Activated gamma-delta T cell (primary cell): ENCODE results near the gene LUZP2.

Experiments used
- DNase-seq: peaks from one replicate; lab custom pipeline; 2025; lab: John Stamatoyannopoulos, UW

The LUZP2 gene

DNA sequence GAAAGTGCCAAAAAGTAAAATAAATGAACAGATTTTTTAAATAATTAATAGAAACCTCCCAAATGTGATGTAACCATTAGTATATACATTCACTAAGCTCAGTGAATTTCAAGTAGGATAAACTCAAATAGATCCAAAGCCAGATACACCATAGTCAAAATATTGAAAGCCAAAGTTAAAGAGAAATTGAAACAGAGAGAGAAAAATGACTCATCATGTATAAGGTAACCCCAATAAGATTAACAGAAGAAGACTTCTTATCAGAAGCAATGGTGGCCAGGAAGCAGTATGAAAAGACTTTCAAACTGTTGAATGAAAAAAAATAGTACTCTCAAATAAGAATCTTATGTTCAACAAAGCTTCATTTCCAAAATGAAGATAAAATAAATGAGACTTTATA lies 70.5 kb downstream of the LUZP2 start:
- DNase-seq = no peak

DNA sequence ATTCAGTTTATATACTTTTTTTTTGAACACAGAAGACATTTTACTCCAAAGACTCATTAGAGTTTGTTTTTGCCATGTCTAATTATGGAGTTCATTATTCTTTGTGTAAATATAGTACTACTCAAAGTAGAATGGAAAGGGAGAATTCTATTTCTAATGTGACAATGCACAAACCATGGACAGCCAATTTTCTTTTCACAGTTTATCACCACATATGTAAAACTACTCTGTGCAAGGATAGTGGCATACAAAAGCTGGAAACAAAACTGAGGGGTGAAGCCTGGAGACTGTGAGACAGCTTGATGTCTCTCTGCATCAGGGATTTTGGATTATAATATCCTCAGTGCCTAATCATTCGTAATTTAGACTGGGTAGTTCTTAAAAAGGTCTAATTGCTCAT lies 75.5 kb downstream of the LUZP2 start:
- DNase-seq = no peak

DNA sequence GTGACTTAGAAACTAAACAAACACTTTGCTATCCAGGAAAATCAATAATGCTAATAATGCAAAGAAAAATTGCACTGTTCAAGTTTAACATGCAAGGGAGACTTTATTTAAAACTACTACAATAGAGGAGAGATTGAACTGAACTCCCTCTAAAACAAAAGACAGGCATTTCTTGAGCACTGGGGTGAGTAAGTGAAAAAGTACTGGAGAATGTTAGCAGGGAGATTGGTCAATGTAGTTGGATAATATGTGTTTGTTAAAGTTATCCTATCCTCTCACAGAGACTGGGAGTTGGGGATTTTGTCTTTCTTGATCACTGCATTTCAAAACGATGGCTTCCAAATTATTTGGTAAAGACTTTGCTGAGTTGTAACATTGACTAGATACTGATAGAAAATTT lies 77.6 kb downstream of the LUZP2 start:
- no peak for DNase-seq

DNA sequence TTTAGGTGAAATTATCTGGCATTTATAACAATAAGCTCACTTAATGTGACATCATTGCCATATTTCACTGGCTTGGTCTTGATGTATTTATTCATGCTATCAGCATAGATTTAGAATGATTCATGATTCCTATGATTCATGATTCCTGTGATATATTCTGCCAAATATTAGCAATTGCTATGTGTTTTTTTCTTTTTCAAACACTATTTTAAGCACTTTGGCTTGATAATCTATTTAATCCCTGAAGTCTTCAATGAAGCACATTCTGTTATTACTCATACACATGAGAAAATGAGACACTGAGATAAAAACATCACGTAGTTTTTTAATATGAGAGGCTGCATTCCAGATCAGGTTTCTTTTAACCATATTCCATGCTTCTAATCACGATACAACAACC lies 78.5 kb downstream of the LUZP2 start:
- no peak for DNase-seq

DNA sequence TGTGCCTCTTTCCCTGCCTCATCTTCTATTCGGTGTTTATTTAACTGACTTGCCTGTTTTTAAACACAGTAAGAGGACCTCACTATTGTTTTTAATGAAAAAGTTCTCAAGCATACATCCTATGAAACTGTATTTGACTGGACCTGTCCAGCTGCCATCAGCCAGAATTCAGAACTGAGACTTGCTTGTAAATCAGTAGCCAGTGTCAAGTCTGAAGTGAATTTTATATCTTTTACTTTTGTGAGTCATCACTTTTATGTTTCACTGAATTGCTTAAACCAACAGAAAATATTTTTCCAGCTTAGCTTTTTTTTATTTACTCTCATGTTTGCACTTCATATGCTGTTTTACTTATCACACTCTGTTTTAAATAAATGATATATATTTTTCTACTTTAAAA lies 88.3 kb downstream of the LUZP2 start:
- no peak for DNase-seq

DNA sequence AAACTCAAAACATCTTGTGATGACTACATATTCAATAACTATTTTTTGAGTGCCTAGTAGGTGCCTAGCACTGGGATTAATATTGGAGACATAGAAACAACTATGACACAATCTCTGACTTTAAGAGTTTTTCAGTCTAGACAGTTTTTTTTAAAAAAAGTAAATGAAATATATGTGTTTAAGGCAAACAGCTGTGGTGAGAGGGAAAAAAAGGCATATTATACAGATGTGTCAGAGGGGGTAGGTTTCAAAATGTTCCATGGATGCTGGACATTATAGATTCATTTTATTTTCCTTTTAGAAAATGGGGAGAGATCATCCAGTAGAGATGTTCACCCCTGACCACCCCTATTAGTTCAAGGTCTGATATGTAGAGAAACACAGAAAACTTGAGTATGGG lies 90.8 kb downstream of the LUZP2 start:
- DNase-seq = no peak

DNA sequence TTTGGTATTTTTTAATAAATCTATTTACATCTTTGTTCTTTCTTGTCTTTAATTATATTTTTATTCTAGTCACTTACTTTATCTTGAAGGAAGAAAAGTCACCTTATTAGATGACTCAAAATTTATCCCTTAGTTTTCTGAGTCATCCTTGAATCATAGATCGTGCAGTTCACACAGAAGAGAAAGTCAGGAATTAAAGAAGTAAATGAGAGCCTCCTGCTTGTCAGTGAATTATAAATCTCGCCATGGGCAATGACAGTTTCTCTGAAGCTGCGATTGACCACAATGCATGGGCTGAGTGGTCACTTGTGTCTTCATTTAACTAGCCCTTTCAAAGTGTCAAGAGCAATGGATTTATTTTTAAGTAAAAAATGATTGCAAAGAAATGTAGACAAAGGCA lies 91.2 kb downstream of the LUZP2 start:
- DNase-seq = no peak

DNA sequence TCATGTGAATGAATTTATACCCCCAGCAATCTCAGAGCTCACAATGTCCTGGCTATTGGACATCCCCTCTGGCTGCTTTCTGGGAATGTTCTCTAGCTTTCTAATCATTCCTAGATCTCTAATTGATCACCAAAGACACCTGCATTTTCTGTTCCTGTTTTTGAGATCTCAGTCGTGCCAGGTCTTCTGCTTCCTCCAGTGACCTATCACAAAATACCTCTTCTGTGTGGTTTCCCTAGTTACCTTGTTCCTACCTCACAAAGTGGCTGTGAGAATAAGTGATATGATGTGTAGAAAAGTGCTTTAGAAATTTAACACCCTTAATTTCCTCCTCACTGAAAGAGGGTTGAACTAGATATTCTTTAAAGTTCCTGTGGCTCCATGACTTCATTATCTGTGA lies 92.2 kb downstream of the LUZP2 start:
- DNase-seq = no peak

DNA sequence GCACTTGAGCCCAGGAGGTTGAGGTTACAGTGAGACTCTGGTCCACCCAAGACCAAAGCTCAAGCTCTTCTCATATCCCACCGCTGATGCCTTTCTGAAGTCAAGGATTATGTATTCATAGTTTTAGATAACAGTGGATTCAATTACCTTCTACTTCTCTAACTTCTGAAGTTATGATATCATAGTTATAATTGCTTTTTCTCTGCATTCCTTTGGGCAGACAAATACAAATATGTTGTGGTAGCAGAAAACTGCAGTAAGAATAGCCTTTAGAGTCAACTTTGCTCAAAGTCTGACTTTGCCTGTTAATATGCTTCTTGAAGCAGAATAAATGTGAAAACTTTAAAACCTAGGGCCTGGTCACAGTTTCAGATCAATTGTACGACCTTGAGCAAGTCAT lies 94.4 kb downstream of the LUZP2 start:
- no peak for DNase-seq

DNA sequence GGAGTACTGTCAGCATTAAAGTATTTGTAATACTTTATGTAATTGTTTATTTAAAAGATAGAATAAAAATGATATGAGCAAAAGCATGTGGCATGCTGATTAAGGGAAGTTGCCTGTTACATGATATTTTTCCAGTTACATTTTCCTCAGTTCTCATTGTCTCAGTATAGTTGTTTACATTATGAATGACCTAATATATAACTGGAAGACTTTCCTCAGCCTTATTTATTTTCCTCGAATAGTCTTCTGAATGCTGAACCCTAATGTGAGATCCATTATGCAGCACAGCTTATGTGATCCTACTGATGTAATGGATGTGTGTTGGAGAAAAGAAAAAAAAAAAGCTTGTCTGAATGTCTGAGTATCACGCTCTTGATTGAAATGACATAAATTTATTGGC lies 95.5 kb downstream of the LUZP2 start:
- no peak for DNase-seq

DNA sequence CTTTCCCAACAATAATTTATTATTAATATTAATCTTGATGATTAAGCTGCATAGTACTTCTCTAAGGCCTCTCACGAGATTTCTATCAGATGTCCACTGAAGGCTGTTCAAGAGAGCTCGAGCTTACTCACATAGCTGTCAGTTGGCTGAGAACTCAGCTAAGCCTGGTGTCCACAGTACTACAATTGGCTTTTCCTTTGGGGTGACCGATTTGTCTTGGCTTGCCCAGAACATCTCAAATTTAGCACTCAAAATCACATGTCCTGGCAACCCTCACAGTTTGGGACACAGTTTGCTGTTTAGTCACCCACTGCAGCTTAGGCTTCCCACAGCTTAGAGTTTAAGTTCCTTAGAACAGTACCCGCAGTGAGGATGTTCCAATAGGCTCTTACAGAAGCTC lies 96.5 kb downstream of the LUZP2 start:
- DNase-seq = no peak

DNA sequence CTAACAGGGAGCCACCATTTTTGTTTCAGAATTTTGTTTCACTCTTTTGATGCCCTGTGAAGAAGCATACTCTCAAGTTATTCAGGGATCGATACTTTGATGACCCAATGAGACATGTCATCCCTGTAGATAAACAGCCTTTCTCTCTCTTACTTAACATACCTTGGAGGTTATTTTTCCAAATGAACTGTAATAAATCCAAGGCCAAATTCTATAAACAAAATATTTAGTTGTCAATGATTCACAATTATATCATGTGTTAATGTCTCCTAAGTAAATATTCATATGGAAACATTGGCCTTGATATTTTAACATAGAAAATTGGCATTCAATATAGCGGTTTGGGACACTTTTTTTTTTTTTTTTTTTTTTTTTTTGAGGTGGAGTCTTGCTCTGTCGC lies 97.5 kb downstream of the LUZP2 start:
- DNase-seq = no peak

DNA sequence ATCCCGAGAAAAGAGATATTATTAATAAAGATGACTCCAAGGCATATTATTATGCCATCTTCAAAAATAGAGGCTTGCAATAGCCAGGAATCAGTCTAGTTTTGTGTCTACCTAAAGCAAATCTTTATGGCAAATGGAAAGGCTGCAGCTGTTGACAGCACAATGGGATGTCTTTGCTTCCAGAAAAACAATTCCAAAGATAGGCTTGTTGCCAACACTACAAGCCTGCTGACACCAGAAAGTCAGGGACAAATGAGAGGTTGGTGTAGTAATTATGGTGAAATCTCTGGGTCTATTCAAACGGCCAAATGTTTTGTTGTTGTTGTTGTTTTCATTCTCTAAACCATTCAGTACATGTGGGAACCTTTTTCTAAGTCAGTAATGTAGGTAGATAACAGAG lies 101.8 kb downstream of the LUZP2 start:
- no peak for DNase-seq

DNA sequence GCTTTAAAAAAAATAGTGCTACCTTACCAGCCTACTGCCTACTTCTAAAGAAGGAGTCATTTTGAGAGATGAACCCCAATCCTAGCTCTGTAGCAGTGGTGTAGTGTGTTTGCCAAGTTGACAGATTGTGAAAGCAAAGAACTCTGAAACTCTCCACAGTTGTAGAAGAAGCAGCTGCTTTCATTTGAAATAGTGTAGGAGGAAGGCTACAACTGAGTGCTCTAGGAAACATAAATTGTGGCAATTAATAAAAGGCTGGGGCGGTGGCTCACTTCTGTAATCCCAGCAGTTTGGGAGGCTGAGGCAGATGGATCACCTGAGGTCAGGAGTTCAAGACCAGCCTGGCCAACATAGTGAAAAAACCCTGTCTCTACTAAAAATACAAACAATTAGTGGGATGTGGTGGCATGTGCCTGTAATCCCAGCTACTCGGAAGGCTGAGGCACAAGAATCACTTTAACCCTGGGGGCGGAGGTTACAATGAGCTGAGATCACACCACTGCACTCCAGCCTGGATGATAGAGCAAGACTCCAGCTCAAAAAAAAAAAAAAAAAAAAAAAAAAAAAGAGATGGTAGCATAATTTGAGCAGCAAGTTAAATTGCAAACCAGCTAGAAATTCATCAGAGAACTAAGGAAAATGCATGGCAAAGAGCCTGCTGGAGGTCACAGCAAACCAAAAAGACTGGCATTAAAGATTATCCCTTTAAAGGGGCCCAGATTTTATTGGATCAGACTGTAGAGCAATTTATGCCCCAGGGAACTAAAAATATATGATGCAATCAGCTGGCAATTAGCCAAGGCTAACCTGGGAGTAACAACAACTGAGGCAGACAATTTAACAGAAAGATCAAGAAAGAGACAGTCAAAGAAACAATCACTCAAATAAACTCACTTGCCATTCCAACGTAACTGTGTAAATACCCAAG lies 112.6 kb downstream of the LUZP2 start:
- no peak for DNase-seq

DNA sequence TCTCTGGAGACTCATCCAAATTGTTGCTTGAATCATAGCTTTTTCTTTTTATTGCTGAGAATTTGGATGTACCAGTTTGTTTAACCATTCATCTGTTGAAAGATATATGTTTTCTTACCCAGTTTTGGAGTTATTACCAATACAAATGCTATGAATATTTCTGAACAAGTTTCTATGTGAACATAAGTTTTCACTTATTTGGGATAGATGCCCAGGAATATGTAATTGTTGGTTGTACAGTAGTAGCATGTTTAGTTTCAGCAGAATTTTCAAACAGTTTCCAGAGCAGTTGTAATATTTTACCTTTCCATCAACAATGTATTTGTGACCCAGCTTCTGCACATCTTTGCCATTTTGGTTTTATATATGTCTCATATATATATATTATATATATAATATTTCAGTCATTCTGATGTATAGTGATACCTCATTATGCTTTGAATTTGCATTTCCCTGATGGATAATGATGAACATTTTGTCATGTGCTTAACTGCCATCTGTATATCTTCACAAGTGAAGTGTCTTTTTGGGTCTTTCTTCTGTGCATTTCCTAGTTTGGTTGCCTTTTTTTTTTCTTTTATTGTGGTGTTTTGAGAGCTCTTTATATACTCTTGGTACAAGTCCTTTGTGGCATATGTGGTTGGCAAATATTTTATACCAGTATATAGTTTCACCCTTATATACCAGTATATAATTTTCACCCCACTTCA lies 118.8 kb downstream of the LUZP2 start:
- no peak for DNase-seq

DNA sequence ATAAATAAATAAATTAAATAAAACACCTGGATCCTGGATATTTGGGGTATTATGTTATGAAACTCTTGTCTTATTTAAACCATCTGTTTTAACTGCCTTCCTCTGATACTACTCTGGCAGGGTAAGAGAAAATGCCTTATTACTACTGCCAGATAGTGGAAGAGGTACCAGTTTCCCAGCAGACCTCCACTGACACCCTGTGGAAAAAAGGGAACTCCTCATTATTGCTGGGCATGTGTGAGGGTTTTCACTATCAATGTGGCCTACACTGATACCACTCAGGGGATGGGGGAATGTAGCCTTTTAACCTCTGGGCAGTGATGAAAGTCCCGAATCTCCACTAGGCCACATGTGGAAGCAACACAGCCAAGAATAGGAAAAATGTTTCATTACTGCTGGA lies 121.0 kb downstream of the LUZP2 start:
- DNase-seq = no peak

DNA sequence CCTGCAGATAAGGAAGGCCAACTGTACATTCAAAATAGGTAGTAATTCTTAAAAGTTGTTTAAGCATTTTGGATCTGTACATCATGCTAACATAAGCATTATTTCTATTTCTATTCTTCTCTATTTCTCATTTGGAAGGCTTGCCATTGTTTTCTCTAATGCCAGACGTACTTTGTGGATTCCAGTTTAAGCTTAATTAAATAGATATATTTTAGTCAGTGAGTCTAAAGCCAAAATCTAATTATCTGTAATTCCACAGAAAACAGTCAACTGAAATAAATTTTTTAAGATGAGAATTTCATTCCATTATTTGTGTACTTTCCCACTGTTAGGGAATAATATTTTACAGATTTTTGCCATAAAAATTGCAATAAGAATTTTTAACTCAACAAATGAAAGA lies 123.0 kb downstream of the LUZP2 start:
- DNase-seq = no peak

DNA sequence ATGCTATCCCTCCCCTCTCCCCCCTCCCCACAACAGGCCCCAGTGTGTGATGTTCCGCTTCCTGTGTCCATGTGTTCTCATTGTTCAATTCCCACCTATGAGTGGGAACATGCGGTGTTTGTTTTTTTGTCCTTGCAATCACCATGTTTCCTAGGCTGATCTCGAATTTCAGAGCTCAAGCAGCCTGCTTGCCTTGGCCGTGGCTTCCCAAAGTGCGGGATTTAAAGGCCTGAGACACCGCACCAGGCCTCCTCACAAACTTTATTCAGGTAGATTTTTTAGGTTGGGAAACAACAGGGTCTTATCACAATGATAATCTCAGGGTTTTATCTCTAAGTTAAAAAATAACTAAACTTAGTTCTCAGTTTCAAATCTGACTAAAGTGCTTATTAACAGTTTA lies 125.4 kb downstream of the LUZP2 start:
- no peak for DNase-seq

DNA sequence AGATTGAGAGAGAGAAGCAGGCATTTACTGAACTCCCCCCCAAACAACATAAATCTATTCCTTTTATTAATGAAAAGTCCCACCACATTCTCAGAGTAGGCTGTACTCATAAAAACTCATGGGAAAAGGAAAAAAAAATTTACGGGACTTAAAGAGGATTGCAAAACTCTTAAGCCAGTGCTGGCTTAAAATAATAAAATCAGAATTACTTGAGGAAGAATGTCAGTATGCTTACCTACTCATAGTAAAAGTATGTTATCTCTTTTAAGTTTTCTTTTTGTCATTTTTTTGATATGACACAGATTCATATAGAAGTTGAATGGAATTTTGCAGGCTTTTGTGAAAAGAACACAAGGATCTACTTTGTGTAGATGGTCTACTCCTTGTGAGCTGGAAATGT lies 126.3 kb downstream of the LUZP2 start:
- no peak for DNase-seq

DNA sequence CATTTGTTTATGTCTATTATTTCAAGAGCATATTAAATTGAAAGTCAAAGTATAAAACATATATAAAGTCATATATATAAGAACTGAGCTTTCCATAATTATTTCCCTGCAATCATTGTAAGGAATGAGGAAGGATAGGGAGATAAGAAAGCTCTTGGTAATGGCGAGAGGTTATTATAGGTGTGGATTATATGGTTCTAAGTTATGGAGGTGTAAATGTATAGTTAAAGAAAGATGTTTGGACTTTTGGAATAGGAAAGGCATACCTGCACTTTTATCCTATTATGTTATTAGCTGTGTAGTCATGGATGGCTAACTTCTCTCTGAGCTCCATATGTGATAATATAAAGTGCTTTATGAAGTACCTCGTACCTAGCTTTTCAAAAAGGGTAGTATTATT lies 127.6 kb downstream of the LUZP2 start:
- no peak for DNase-seq

DNA sequence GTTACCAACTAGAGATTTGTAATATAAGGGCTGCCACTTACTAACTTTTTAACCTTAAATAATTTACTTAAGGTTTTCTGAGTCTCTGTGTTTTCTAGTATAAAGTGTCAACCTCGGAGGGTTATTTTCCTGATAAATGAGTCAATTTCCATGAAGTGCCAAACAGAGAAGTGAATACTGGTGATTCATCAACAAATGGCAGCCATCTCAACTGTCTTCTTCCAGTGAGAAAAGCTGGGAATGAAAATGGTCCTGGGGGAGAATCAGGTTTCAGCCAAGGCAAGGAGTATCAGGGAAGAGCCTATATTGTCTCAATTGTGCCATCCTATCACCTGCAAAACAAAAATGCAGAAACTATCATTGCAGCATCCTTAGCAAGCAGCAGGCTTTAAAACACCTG lies 129.1 kb downstream of the LUZP2 start:
- no peak for DNase-seq

DNA sequence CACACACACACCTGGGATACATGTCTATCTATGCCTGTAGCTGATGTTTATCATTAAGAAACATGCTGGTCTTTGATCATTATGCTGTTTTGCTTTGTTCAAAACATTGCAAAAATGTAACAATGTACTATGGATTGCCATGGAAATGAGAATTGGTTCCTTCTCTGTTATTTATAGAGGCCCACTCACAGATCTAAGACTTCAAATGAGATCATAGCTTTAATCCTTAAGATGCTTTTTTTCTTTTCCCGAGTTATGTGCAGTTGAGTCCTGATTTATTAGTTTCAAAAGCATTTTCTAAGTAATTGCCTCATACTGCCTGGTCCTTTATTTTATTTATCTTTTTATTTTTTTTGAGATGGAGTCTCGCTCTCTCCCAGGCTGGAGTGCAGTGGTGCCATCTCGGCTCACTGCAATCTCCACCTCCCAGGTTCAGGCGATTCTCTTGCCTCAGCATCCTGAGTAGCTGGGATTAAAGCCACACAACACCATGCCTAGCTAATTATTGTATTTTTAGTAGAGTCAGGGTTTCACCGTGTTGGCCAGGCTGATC lies 131.4 kb downstream of the LUZP2 start:
- DNase-seq = no peak

DNA sequence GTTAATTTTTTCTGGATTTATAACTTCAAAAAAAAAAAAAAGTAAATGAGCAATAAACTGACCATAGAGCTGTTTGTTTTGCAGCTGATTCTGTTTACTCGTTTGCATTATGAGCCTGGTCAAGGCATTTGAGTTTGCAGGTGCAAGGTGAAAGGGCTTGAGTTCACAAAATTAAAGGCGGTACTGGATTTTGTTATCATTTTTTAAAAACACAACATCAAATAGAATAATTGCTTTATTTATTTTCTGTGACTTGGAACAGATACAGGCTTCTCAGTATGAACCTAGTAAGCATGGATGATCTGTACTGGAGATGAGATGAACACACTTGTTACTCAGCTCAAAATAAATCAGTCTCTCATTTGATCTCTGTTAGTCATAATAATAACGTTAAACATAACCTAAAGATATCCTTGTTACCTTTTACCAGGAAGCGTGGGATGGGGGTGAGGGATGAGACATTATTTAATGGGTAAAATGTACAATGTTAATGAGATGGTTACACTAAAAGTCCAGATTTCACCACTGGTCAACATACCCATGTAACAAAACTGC lies 137.8 kb downstream of the LUZP2 start:
- no peak for DNase-seq
